GM20000 (cell line): ENCODE results near the gene DOK3.
A peak's percentile ranks its signal among the peaks of the same experiment; 100 is the strongest.

Experiments used
- DNase-seq: peaks from one replicate; pipeline ENCODE4 v3.0.0; 2012; ENCODE audit warnings: low spot score
- CTCF ChIP-seq: IDR thresholded peaks from 2 replicates; pipeline ENCODE4 v1.5.1; 2012; ENCODE audit warnings: mild to moderate bottlenecking, control low read depth; ENCODE audit errors: extremely low read depth, missing control alignments

The DOK3 gene

DNA sequence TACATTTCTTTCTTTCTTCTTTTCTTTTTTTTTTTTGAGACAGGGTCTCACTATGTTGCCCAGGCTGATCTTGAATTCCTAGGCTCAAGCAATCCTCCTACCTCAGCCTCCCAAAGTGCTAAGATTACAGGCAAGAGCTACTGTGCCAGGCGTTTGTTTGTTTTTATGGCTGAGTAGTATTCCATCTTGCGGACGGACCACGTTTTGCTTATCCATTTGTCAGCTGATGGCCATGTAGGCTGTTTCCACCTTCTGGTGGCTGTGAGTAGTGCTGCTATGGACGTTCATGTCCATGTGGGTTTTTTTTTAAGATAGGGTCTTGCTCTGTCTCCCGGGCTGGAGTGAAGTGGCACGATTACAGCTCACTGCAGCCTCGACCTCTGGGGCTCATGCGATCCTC, 2.5 kb downstream of the DOK3 start:
- no peak for TF ChIP-seq CTCF
- DNase-seq = no peak

DNA sequence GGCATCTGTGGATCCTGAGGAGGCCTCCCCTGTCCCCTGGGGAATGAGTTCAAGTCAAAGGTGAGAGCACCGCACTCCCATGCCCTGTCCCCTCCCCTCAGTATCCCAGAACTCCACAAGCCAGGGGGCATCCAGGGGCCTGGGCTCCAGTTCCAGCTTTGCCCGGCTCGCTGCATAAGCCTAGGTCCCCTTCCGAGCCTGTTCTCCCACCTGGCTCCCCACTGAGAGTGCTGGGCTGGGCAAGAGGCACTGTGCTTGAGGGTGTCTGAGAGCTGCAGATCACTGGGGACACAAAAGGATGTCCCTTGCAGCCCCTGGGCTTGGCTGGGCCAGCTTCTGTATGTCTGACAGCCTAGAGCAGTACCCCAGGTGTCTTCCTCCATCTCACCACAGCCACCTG, 4.6 kb downstream of the DOK3 start:
- DNase-seq = no peak
- no peak for TF ChIP-seq CTCF

- DNase-seq = no peak
- no peak for TF ChIP-seq CTCF
Measured at GRCh38 chr5:177504086-177505056, 5.3 kb downstream of the DOK3 start.

DNA sequence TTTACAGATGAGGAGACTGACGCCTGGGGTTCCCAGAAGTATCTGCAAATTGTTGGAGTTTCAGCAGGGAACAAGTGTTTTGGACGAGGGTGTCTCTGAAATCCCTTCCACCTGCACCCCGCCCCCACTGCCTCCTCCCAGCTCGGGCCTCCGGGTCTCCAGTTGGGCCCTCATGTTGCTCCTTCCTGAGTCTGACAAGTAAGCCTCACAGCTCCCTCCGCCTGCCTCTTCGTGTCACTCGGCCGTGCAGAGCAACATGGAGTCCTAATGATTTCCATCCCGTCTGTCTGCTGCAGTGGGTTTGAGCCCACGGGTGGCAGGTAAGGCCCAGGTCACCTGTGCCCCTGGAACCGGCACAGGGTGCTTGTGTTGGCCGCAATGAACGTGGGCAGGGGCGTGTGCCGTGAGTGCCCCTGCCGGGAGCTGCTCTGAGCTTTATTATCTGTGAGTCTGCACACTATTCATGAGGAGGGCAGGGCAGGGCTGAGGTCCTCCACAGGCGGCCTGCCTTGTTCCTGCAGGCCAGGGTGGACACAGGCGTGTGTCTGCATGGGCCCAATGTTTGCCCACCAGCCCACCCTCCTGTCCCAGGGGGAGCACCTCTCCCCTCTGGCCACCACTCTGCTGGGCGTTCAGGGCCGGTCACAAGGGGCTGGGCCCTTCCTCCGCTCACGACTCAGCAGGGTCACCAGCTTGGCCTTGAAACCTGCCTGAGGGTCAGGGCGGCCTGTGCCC, 6.1 kb downstream of the DOK3 start:
- no peak for DNase-seq
- TF ChIP-seq CTCF = no peak

- no peak for TF ChIP-seq CTCF
- no peak for DNase-seq
Measured at GRCh38 chr5:177502886-177503285, 6.7 kb downstream of the DOK3 start.

DNA sequence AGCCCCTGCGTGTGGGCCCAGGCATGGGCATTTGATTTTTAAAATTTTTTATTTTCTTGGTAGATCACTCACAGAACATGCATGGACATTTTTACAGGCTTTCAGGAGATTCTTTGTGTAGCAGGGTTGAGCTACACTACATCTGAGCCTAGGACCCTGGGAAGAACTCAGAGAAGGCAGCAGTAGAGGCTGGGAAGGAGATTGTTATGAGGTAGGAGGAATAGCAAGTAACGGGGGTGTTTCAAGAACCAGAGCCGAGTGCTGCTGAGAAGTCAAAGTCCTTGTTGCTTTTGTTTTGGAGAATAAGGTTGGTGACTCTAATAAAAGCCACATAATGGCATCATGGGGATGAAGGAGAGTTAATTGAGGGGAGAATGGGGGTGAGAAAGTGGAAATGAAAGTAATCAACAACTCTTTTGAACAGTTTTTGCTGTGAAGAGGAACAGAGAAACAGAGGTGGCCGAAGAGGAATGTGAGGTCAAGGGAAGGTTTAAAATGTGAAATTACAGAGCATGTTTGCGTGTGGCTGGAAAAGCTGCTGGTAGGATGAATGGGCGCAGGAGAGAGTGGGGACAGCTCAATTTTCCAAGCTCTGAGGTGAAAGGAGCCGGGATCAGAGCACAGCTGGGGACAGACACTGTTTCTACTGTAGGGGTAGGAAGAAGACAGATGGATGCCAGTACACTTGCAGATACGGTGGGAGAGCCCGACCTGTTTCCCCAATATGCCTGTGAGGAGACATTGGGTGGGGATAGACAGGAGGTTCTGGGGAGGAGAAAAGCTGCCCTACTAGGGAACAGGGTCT, 7.5 kb downstream of the DOK3 start:
- peak; percentile 77 for DNase-seq
- no peak for TF ChIP-seq CTCF
